Vagina (tissue), 2 donors: ENCODE results near the gene FAM3C. TPM values are rescaled to one million over a fixed set of nuclear protein-coding genes. Genes with fewer than 3 reads are reported as not detected.

Experiments
- DNase-seq, 2 donors: peaks; one replicate each; pipeline ENCODE4 v3.0.0-alpha.2; 2017; ENCODE audit errors: extremely low spot score in 2 of 2
- H3K27ac ChIP-seq: fragments of 200-600 bp; sonication (generic); one replicate; pipeline ENCODE4 v1.5.1; 2019
- H3K27me3 ChIP-seq: fragments of 200-600 bp; sonication (generic); one replicate; pipeline ENCODE4 v1.5.1; 2019
- H3K36me3 ChIP-seq, 2 donors: fragments of 200-600 bp; sonication (generic); one replicate each; pipeline ENCODE4 v1.5.1; 2017 to 2019
- H3K4me1 ChIP-seq: fragments of 200-600 bp; sonication (generic); one replicate; pipeline ENCODE4 v1.5.1; 2019
- H3K4me3 ChIP-seq, 2 donors: fragments of 200-600 bp; sonication (generic); 1 replicate in 1 of 2; 2 replicates in 1 of 2; pipeline ENCODE4 v1.5.1; 2016 to 2019
- H3K9me3 ChIP-seq: fragments of 200-600 bp; sonication (generic); one replicate; pipeline ENCODE4 v1.5.1; 2019
- CTCF ChIP-seq, 3 experiments: fragments of 450-650 bp in 2 of 3; fragments of 200-600 bp in 1 of 3; sonication (generic) in 1 of 3; IDR thresholded peaks; one replicate each; pipeline ENCODE4 v1.5.1; 2017 to 2019; ENCODE audit warnings: antibody characterized with exemption in 3 of 3, mild to moderate bottlenecking in 2 of 3, moderate library complexity in 2 of 3
- POLR2A ChIP-seq, 2 donors: fragments of 450-650 bp; IDR thresholded peaks; one replicate each; pipeline ENCODE4 v1.6.1; 2017; ENCODE audit warnings: antibody characterized with exemption in 2 of 2, mild to moderate bottlenecking in 2 of 2, moderate library complexity in 2 of 2
- POLR2AphosphoS5 ChIP-seq, 2 donors: sonication (generic); formaldehyde crosslinking; IDR thresholded peaks; one replicate each; pipeline ENCODE4 v1.9.0; 2017; ENCODE audit warnings: antibody characterized with exemption in 2 of 2, mild to moderate bottlenecking in 2 of 2, low read depth in 1 of 2; ENCODE audit not compliant: insufficient read depth in 1 of 2
- intact Hi-C: fragments of 100-400 bp; cut with DNase I; formaldehyde crosslinking; loops from one replicate; pipeline ENCODE4 v1.15.1; 2023
- total RNA-seq: library from RNA; depleted of rRNA; stranded (reverse); fragments of >200 nt; gene quantifications from one replicate; pipeline ENCODE4 v1.2.3, GENCODE V29; 2016

Gene FAM3C
- total RNA-seq, 1 donor from 2014 or later, result 36.1 TPM

DNA sequence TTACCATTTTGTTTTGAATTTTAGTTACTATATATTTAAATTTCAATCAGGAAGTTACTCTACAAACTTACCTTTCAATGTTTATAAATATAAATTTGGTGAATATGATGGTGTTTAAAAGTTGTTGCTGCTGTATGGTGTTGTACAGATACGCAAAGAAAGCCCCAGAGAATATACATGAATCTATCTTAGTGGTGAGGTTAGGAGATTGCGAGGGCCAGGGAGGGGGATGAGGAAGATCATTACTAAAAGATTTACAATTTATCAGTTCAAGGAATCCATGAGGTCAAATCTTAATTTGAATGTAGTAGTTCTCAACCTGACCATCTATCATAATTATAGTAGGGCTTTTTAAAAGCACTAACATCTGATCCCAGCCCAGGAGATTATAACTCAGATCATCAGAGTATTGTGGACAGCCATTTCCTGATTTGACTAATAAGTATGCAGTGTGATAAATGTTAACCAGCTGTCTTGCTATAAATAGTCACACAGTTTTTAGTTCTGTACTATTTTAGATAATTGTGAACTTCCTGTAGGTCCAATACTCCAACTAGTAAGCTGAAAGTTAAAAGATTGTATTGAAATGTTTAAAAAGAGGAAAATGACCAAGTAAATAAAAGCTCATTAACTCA is 23.6 kb downstream of the FAM3C start:
- H3K27ac ChIP-seq, result no peak overlapping the region
- no peaks in the 10 kb centered on the region for H3K9me3 ChIP-seq
- H3K36me3 ChIP-seq, result peaks cover 0 to 8% of the 10 kb centered on the region in 2 donors
- no peaks in the 10 kb centered on the region for H3K27me3 ChIP-seq
- H3K4me3 ChIP-seq, result no peak overlapping the region
- intact Hi-C loops, result no loop called here
- DNase-seq, result no peak
- no peak for TF ChIP-seq POLR2A (IDR thresholded peaks at IDR 0.05)
- no peak for TF ChIP-seq CTCF (IDR thresholded peaks at IDR 0.05)
- TF ChIP-seq POLR2AphosphoS5 (IDR thresholded peaks at IDR 0.05; ENCODE audit: insufficient read depth in 1 of 2, low read depth in 1 of 2), result no peak
- H3K4me1 ChIP-seq, result no peaks in the 10 kb centered on the region

DNA sequence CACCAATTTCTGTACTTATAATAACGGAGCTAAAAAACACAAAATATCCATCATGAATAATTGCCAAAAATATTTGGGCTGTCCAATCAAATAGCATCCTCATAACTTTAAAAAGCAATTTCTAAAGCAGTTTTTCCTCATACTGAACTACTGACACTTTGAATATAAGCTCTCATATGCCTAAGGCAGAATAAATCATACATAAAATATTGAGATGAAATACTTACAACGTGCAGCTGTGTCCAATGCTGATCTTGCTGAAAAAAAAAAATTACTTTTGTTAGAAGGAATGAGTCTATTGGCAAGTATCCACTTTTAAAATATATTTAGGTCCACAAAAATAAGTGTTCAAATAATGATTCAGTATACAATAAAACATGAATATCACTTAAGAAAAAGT is 24.2 kb downstream of the FAM3C start:
- peaks cover 0 to 8% of the 10 kb centered on the region in 2 donors for H3K36me3 ChIP-seq

DNA sequence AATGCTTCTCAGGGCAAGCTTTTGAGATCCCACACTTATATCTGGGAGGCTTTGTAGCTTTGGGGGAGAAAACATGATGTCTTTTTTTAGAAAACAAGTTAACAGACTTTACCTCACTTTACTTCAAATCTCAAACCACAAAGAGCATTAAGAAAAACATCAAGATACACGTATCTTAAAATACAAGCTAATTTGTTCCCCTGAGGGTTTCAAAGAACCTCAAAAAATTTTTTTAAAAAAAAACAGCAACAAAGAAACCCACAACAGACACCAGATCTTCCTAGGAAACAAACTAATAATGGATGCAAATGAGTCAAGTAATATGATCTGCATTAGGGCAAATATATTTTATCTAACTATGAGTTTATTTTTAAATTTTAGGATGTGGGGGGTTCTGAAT is 24.7 kb downstream of the FAM3C start:
- peaks cover 0 to 8% of the 10 kb centered on the region in 2 donors for H3K36me3 ChIP-seq
- no peak overlapping the region for H3K27ac ChIP-seq
- H3K4me1 ChIP-seq, result no peaks in the 10 kb centered on the region
- DNase-seq, result no peak
- TF ChIP-seq POLR2AphosphoS5 (IDR thresholded peaks at IDR 0.05; ENCODE audit: insufficient read depth in 1 of 2, low read depth in 1 of 2), result no peak
- TF ChIP-seq POLR2A (IDR thresholded peaks at IDR 0.05), result no peak
- TF ChIP-seq CTCF (IDR thresholded peaks at IDR 0.05), result no peak
- intact Hi-C loops, result no loop called here
- no peaks in the 10 kb centered on the region for H3K27me3 ChIP-seq
- H3K4me3 ChIP-seq, result no peak overlapping the region
- H3K9me3 ChIP-seq, result no peaks in the 10 kb centered on the region

More for the DNA sequence above, 24.2 kb downstream of the FAM3C start:
- Histone ChIP-seq H3K4me3 (no peak overlapping the region), H3K27ac (no peak overlapping the region), H3K27me3 (no peaks in the 10 kb centered on the region), H3K9me3 (no peaks in the 10 kb centered on the region), H3K4me1 (no peaks in the 10 kb centered on the region)
- TF ChIP-seq POLR2A (IDR thresholded peaks at IDR 0.05) (no peak), CTCF (IDR thresholded peaks at IDR 0.05) (no peak)
- intact Hi-C loops, result no loop called here
- no peak for DNase-seq

GRCh38 chr7:121369462-121369861 is 26.6 kb downstream of the FAM3C start:
- Histone ChIP-seq H3K9me3 (no peaks in the 10 kb centered on the region), H3K27me3 (no peaks in the 10 kb centered on the region), H3K4me3 (no peak overlapping the region), H3K4me1 (no peaks in the 10 kb centered on the region), H3K27ac (no peak overlapping the region), H3K36me3 (peaks cover 0 to 8% of the 10 kb centered on the region in 2 donors)
- no peak for TF ChIP-seq POLR2A (IDR thresholded peaks at IDR 0.05)
- no peak for TF ChIP-seq POLR2AphosphoS5 (IDR thresholded peaks at IDR 0.05; ENCODE audit: insufficient read depth in 1 of 2, low read depth in 1 of 2)
- no peak for TF ChIP-seq CTCF (IDR thresholded peaks at IDR 0.05)
- intact Hi-C loops, result loop anchor here (5.0 kb wide), 1 partner anchor 178 kb away; no protein-coding TSS in a partner anchor
- DNase-seq, result no peak

- no peak overlapping the region for H3K4me3 ChIP-seq
- no peaks in the 10 kb centered on the region for H3K27me3 ChIP-seq
- intact Hi-C loops, result loop anchor here (5.0 kb wide), 1 partner anchor 180 kb away; no protein-coding TSS in a partner anchor
- no peaks in the 10 kb centered on the region for H3K4me1 ChIP-seq
- H3K36me3 ChIP-seq, result peaks cover 0 to 12% of the 10 kb centered on the region in 2 donors
- TF ChIP-seq POLR2A (IDR thresholded peaks at IDR 0.05), result no peak
- peak; percentile 54 to 71 (median 56) for TF ChIP-seq CTCF (IDR thresholded peaks at IDR 0.05)
- no peaks in the 10 kb centered on the region for H3K9me3 ChIP-seq
- H3K27ac ChIP-seq, result no peak overlapping the region
- DNase-seq, result no peak
These were observed 29.2 kb downstream of the FAM3C start for GRCh38 chr7:121366852-121367431.
